DND-41 (cell line): Measurements from ENCODE around the gene IFI44.

ENCODE experiments used
- CTCF ChIP-seq: IDR thresholded peaks from 2 replicates; pipeline ENCODE4 v1.5.1; 2012; ENCODE audit warnings: borderline replicate concordance, low read length, moderate library complexity, mild to moderate bottlenecking; ENCODE audit not compliant: poor library complexity, severe bottlenecking; ENCODE audit errors: extremely low read depth
- EZH2 ChIP-seq: IDR thresholded peaks from 3 replicates; pipeline ENCODE4 v1.6.1; 2012; ENCODE audit warnings: borderline replicate concordance, low read depth, mild to moderate bottlenecking, moderate library complexity, low read length, inconsistent platforms; ENCODE audit not compliant: severe bottlenecking

- TF ChIP-seq CTCF, result no peak
- no peak for TF ChIP-seq EZH2
Observed at GRCh38 chr1:78682496-78682895, 32.9 kb downstream of the IFI44 start.
